GM18951 (cell line): ENCODE data around the gene LYZL4.

Experiments
- POLR2A ChIP-seq: IDR thresholded peaks from 4 replicates; pipeline ENCODE4 v1.6.1; 2011; ENCODE audit warnings: mild to moderate bottlenecking; ENCODE audit not compliant: insufficient read length, insufficient read depth; ENCODE audit errors: extremely low read depth
- in situ Hi-C: fragments of 300-500 bp; cut with MboI; formaldehyde crosslinking; loops from one replicate; pipeline ENCODE4 v1.12.0; 2022; ENCODE audit warnings: low sequenced_read_pairs, mixed read lengths, inconsistent platforms; ENCODE audit not compliant: unreplicated experiment

The LYZL4 gene

GRCh38 chr3:42439261-42440115 is 29.1 kb upstream of the LYZL4 start:
- in situ Hi-C loops = loop anchor here (5.0 kb wide), 1 partner anchor 192 kb away; no protein-coding TSS in a partner anchor
- no peak for TF ChIP-seq POLR2A

- in situ Hi-C loops = loop anchor here (5.0 kb wide), 1 partner anchor 191 kb away; no protein-coding TSS in a partner anchor
- TF ChIP-seq POLR2A = no peak
These were observed 28.3 kb upstream of the LYZL4 start for GRCh38 chr3:42438758-42439157.

- in situ Hi-C loops = loop anchor here (5.0 kb wide), 1 partner anchor 191 kb away; no protein-coding TSS in a partner anchor
- no peak for TF ChIP-seq POLR2A
These were observed 27.8 kb upstream of the LYZL4 start for GRCh38 chr3:42438193-42438592.

- in situ Hi-C loops = loop anchor here (5.0 kb wide), 1 partner anchor 188 kb away; no protein-coding TSS in a partner anchor
- no peak for TF ChIP-seq POLR2A
These were observed 24.5 kb upstream of the LYZL4 start for GRCh38 chr3:42434777-42435380.

- TF ChIP-seq POLR2A = no peak
- in situ Hi-C loops = no loop called here
These were observed 22.1 kb upstream of the LYZL4 start for GRCh38 chr3:42432485-42432884.

GRCh38 chr3:42430781-42431532 is 20.5 kb upstream of the LYZL4 start:
- in situ Hi-C loops = no loop called here
- TF ChIP-seq POLR2A = no peak

GRCh38 chr3:42428830-42429229 is 18.4 kb upstream of the LYZL4 start:
- in situ Hi-C loops = no loop called here
- no peak for TF ChIP-seq POLR2A

- in situ Hi-C loops = no loop called here
- TF ChIP-seq POLR2A = no peak
These were observed 15.5 kb upstream of the LYZL4 start for GRCh38 chr3:42425736-42426407.

GRCh38 chr3:42424911-42425310 is 14.5 kb upstream of the LYZL4 start:
- in situ Hi-C loops = no loop called here
- no peak for TF ChIP-seq POLR2A

GRCh38 chr3:42421818-42422796 is 11.7 kb upstream of the LYZL4 start:
- in situ Hi-C loops = no loop called here
- no peak for TF ChIP-seq POLR2A

- no peak for TF ChIP-seq POLR2A
- in situ Hi-C loops = no loop called here
These were observed 9.2 kb upstream of the LYZL4 start for GRCh38 chr3:42419563-42419962.
